ENCODE results near the gene FGF3. TPM values are rescaled to one million over a fixed set of nuclear protein-coding genes. Genes with fewer than 3 reads are reported as not detected.

Gene FGF3
- total RNA-seq, 1 donor from 2014 or later: not detected

DNA sequence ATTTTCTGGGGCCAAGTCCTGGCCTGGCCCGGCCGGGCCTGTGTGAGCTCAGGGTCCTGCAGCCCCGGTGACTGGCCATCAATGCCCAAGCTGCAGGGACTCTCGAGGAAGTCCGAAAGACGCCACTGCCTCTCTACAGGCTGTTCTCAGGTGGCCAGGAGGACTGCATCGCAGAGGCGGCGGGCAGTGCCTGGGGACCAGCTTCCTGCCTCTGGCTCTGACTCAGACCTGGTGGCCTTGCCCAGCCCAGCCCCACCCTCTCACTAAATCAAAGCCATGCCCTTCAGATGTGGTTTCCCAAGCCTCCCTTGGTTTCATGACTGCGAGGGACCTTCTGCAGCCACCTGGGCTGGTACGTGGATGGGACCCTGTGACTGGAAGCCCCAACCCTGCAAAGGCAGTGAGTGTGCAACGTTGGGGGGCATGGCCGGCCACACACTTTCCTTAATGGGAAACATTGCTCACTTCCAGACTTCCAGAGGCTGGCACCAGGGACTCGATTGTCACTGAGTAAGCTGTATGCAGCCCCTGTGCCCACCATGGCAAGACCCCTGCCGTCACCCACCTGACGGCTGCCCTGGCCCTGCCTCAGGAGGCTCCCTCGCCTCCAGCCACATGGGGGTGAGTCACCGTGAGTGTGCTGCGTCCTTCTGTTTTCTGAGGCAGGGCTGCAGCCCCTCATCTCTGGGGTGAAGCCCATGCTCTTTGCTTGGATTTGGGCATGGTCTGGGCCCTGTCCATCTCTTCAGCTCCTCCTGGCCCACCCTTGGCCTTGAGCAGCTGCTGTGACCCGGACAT lies 6.0 kb upstream of the FGF3 start:
- DNase-seq (ENCODE audit: low read depth in 2 of 2): no peak

DNA sequence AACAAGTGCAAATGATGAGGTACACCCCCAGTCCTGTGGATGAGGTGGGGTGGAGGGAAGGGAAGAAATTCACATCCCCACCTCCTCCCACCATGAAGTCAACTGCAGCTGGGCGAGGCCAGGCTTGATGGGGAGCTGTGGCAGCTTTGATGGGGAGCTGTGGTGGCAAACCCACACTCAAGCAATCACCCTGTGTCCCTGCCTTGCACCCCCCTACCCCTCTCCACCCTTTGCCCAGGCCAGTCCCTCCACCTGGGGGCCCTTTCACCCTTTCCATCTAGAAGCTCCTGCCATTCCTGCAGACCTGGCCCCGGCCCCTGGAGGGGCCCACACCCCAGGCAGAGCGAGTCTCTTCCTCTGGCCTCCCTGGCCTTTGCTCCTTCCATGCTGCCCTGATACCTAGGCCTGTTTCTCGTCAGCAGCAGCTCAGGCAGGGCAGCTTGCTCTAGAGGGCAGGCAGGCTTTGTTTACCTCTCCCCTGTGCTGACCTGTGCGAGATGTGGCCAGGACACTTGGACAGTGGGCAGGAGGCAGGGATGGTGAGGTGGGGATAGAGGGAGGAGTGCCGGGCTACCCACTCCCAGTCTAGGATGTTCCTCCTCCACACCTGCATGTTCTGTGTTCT lies 4.5 kb upstream of the FGF3 start:
- DNase-seq (ENCODE audit: low read depth in 2 of 2): no peak

DNA sequence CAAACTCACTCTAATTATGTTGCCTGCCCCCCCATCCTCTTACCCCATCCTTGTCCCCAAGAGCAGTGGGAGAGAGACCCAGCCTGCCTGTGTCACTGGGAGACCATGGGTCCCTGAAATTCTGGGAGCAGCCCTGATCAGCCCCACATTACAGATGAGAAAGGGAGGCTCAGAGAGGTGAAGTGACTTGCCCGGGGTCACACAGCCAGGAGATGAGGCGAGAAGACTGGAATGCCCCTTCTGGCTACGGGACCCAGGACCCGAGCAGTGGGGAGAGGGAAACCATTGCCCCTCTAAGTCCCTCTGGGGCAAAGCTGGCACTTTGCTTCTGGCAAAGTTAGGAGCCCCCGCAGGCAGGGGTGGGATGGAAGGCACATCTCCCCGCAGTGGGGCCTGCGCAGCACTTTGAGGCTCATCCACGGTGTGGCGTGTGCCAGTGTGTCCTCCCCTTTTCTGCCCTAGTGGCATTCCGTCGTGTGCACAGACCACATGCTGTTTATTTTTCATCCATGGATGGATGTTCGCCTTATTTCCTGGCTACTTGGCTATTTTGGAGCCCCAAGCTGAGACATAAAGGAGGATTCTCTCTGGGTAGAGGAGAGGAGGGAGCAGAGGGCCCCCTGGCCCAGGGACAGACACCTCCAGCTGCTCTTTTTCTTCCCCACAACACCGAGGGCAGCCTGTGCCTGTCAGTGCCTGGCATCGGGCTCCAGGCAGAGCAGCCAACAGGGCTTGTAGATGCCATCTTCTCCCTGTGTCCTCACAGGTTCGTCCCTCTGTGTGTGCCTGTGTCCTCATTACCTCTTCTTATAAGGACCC lies 3.7 kb upstream of the FGF3 start:
- no peak for DNase-seq (ENCODE audit: low read depth in 2 of 2)

DNA sequence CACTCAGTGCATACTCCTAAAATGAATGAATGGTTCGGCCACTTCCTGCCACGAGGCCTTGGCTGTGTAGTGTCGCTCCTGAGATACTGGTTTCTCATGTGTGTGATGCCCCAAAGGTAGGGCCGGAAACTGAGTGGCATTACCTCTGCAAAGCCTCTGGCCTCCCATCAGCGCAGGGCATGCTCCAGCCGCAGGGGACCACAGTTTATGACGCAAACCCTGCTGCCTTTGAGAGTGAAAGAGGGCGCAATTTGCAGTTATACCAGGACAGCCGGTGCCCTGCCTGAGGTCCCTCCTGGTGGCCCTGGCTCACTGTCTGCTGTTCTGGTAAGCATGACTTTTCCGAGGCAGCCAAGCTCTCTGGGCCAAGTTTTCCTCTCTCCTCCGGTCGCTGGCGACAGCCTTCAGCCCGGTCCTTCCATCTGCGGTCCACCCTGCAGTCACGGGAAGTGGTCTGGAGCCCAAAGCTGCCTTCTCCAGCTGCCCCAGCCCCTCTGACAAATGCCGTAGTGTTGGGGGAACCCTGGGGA lies 2.4 kb upstream of the FGF3 start:
- no peak for DNase-seq (ENCODE audit: low read depth in 2 of 2)

DNA sequence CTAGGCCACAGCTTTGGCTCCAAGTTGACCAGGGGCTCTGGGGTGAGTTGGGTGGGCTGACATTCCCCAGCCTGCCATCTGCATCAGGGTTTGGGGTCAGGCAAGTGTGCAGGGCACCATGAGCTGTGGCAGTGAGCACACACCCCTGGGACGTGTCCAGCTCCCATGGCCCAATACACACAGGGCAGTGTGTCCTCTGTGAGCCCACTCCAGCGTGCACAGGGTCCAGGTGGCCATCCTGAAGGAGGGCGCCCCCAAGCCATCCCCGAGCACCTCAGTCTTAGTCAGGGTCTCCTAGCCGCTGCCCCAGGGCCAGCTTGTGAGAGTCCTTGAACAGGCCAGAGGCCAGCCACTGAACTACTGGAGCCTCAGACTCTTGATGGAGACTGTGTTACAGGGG lies 1.2 kb upstream of the FGF3 start:
- DNase-seq (ENCODE audit: low read depth in 2 of 2): no peak

DNA sequence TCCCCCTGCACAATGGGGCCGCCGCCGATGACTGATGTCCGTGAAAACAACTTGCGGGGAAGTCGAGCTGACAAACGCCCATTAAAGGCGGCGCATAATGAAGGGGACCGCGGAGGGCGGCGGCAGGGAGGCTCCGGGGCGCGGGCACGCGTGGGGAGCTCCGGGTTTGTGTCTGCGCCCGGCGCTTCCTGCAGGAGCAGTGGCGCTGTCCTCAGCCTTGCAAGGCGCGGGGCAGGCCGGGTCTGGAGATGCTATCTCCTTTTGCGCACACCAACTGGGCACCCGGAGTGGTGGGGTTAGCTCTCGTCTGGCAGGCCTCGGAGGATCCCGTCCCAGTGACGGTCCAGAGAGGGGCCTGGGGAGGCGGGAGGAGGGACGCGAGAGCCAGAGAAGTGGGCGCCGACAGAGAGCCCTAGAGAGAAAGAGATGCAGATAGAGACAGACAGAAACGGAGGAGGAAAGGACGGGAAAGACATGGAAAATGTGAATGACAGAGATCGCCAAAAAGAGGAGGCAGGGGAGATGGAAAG lies 390 bp upstream of the FGF3 start:
- no peak for DNase-seq (ENCODE audit: low read depth in 2 of 2)

DNA sequence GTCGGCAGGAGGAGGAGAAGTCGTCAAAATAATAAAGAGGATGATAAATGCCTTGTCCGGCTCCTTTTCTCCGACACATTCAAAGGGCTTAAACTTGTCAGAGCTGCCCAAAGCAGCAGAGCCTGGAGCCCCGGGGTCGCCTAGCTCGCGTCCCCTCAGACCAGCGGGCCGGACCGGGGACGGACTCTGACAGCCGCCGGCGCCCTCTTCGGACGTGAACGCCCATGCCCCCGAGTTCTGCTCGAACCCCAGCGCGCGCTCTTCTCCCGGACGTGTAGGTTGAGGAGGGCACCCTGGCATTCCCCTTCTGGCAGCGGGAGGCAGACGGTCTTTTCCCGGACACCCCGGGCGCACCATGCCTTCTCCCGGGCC lies 999 bp downstream of the FGF3 start:
- DNase-seq (ENCODE audit: low read depth in 2 of 2): no peak

DNA sequence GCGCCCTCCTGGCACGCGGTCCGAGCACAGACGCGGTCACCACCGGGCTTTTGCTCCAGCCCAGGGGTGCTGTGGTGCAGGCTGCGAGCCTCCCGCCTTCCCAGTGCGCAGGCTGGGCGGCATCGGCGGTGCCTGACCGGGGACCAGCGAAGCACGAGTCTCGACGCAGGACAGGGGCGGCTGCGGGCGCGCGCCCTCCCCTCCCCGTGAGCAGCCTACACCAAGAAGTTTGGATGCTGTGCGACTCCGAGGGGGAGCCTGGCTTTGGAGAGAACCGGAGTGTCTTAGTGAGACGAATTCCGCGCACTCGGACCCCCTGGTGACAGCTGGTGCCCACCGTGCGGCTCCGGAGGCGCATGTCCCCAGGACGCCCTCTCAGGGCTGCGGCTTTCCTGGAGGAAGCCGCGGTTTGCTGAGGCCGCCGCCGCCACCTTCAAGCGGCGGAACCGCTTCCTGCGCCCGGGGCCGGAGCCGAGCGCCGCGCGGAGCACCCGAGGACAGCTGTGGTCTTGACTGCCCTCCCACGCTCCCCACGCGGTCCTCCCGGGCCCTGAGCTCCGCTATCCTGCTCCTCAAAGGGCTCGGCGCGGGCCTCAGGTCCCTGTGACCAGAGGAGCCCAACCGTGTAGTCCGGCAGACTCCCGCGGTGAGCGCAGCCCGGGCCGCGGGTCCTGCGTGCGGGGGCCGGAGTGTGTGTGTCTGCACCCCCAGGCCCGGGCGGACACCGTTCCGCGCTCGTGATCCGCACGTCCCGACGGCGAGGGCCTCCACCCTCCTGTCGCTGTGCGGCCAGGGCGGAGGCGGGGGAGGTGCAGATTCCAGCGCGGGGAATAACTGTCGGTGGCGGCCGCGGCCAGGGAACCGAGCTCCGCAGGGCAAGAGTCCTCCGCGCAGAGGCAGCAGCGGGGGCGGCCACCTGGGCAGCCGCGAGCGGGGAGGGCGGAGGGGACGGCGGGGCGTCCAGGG lies 1.7 kb downstream of the FGF3 start:
- no peak for DNase-seq (ENCODE audit: low read depth in 2 of 2)

DNA sequence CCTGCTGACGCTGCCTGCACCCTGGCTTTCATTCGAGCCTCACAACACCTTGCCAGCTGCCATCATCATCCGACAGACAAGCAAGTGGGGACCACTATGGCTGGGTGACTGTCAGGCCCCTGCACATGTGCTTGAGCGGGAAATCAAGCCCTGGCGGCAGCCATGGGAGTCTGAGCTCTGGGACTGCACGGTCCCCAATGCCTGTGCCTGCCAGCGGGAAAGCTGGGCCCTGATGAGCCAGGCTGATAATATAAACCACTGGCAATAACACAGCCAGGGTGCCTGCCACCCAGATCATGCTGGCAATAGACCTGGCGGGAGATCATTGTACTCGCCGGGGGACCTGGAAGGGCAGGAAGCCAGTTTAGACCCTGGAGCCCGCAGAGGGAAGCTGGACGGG lies 2.5 kb downstream of the FGF3 start:
- DNase-seq (ENCODE audit: low read depth in 2 of 2): no peak

DNA sequence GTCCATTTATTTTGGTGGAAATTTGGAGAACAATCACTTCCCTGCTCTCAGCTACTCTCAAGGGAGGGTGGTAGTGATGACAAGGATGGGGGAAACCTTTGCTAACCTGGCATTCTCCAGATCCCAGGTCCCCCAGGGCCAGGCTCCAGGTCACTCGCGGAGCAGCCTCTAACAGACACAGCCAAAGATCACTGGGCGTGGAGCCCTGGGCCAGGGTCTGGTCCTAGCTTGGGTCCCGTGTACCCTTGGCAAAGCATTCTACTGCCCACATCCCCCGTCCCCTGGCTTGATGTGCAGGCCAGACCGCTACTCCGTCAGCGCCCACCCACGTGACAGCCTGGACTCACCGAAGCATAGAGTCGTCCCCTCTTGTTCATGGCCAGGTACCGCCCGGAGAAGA lies 3.2 kb downstream of the FGF3 start:
- no peak for DNase-seq (ENCODE audit: low read depth in 2 of 2)

DNA sequence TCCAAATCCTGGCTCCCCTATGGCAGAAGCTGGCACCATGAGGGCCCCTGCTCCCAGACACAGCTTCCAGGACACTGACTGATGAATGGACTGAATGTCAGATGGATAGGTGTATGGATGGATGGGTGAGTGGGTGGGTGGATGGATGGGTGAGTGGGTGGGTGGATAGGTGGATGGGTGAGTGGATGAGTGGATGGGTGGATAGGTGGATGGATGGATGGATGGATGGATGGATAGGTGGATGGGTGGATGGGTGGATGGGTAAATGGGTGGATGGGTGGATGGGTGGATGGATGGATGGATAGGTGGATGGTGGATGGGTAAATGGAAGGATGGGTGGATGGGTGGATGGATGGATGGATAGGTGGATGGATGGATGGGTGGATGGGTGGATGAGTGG lies 4.3 kb downstream of the FGF3 start:
- no peak for DNase-seq (ENCODE audit: low read depth in 2 of 2)

DNA sequence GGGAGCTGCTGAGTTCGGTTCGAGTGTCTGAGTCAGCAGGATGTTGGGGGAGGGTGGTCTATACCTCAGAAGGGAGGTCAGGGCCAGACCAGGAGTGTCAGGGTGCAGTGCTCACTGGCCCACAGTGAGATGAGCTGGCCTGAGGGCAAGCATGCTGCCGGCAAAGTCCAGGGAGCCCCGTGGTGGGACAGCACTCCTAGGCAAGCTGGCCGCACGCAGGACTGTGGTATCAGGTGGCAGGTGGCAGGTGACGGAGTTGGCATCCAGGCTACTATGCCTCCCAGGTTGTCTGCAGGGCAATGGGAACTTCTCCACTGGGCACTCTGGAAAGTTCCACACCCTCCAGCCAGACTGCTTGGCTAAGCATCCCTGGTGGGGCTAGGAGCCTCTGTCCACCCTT lies 4.8 kb downstream of the FGF3 start:
- DNase-seq (ENCODE audit: low read depth in 2 of 2): no peak

DNA sequence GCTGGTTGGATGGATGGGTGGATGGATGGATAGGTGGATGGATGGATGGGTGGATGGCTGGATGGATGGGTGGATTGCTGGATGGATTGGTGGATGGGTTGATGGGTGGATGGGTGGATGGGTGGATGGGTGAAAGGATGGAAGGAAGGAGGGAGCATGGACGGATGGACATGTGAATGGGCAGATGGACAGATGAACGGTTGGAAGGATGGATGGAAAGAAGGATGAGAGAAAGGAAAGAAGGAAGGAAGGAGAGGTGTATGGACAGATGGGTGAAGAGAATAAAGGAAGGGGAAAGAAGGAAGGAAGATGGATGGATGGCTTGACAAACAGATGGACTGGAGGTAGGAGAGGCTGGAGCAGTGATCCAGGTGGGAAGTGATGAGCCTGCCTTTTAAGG lies 5.4 kb downstream of the FGF3 start:
- no peak for DNase-seq (ENCODE audit: low read depth in 2 of 2)

DNA sequence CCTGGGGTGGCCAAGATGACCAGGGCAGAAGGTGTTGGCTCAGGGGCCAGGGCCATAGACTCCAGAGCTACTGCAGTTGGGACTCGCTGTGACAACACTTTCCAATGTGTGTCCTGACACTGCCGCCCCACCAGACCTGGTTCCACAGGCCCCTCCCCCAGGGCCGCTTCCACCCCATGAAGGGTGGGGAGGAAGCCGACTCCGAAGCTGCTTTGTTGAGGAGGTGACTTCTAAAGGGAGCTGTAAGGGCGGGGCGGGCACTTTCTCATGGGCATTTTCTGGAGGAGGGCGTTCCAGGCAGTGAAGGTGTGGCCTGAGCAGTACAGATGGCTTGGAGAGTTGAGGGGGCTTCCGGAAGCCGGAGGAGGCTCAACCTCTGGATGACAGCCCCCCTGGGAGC lies 6.3 kb downstream of the FGF3 start:
- DNase-seq (ENCODE audit: low read depth in 2 of 2): no peak

DNA sequence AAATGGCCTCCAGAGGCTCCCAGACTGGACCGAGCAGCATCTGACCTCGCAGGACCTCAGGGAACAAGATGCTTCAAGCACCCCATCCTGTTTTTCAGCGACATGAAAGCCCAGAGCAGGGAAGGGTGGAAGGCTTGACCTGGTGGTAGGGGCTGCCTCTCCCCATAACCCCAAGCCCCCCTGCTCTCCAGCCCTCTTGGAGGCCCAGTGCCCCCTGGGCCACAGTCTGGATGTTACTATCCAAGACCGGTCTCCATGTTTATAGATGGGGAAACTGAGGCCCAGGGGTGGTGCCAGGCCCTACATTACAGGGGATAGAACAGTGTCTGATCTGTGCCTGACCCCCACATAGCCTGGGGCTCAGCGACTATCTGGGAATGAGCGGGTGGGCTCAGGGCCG lies 7.0 kb downstream of the FGF3 start:
- no peak for DNase-seq (ENCODE audit: low read depth in 2 of 2)

DNA sequence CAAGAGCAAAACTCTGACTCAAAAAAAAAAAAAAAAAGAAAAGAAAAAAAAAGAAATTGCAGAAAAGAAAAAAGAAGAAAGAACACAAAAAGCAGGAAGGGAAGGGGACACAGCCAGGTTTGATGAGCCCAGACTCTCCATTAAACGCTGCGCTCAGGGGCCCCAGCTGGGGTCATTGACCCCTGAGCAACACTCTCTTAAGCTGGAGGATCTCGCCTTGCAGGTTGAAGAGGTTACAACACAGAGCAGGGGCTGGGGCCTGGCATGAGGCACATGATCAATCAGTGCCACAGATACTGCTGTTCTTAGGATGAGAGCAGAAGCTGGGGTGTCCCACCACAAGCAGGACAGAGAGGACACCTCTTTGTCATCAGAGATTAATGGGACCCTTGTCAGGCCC lies 7.8 kb downstream of the FGF3 start:
- DNase-seq (ENCODE audit: low read depth in 2 of 2): no peak

DNA sequence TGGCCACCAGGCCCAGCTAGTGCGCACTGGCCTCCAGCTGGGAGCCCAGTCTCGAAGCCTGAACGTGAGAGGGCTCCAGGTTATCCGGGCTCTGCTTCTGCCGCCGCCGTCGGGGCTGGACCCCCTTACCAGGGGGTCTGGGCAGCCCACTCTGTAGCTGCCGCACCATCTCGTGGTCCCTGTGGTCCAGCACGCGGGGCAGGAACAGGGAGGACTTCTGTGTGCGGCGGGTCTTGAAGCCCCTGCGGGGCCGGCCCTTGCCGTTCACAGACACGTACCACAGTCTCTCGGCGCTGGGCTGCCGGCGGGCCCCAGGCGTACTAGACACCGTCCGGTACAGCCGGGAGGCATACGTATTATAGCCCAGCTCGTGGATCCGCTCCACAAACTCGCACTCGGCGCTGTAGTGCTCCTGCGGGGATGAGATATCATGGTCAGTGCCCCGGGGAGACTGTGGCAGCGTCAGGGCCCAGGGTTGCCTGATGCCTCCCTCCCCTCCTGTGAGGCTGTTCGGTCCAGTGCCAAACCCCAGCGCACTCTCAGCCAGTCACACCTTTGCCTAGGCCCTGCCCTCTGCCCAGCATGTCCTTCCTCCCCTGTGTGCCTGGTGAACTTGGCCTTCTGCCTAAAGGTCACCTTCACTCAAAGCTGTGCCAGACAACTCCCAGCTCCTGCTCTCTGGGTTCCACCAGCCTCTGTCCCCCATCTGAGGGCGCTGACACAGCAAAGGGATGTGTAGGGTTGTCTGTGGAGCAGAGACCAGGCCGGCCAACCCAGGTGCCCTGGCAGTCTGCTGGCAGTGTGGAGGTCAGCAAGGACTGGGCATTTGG lies 8.7 kb downstream of the FGF3 start:
- no peak for DNase-seq (ENCODE audit: low read depth in 2 of 2)

DNA sequence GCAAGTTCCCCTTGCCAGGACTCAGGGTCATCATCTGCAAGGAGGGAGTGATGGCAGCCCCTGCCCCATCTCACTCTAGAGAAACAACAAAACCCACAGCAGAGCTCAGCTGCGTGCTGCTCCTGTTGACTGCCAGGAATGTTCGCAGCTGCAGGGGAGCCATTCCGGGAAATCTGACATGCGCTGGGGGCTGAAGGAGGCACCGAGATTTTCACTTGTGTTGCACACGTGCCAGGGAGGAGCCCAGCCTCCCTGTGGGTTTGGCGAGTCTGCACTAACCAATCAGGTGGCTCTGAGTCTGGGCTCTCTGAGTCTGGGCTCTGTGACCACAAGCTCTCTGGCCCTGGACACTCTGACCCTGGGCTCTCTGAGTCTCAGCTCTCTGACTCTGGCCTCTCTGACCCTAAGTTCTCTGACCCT lies 10.5 kb downstream of the FGF3 start:
- no peak for DNase-seq (ENCODE audit: low read depth in 2 of 2)

DNA sequence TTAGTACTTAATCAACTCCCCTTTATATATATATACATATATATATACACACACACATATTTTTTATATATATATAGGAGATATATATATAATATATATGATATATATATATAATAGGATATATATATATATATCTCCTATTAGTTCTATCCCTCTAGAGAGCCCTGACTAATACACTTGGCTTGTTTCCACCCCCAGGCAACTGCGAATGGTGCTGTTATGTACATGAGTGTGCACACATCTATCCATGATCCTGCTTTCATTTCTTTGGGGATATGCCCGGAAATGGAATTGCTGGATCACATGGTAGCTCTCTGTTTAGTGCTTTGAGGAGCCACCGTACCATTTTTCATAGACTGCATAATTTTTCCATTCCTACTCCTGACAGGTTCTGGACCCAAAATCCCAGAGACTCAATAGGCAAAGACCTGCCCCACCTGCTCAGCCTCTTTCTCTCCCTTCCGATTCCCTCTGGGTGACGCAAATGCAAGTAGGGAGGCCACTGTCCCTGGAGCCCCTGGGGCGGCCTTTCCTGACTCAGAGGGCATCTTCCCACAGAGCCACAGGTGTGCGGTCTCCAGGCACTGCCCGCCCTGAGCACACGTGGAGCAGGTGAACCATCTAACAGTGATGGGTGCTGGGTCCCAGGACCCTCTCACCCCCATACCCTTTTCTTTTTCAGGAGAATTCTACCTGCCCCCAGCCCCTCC lies 12.0 kb downstream of the FGF3 start:
- no peak for DNase-seq (ENCODE audit: low read depth in 2 of 2)
